ENCODE data around the gene TBC1D20.

Gene TBC1D20

DNA sequence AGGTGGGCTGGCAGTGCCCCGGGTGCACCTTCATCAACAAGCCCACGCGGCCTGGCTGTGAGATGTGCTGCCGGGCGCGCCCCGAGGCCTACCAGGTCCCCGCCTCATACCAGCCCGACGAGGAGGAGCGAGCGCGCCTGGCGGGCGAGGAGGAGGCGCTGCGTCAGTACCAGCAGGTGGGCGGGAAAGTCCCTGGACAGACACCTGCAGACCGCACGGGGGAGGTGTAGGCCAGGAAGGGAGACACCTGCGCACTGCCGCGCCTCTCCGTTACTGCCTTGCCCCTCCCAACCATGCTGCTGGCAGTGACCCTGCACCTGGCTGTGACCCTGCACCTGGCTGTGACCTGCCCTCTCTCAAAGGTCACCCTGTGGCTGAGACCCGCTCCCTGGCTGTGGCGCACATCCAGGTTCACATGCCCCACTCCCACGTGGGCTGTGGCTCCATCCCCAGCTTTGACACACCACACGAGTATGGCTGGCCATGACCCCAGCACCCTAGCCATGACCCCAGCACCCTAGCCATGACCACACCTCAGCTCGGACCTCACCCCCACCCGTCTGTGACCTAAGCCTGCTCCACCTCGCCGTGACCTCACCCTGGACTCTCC is 42.7 kb downstream of the TBC1D20 start:
- no peak for DNase-seq (ENCODE audit: low read depth)

DNA sequence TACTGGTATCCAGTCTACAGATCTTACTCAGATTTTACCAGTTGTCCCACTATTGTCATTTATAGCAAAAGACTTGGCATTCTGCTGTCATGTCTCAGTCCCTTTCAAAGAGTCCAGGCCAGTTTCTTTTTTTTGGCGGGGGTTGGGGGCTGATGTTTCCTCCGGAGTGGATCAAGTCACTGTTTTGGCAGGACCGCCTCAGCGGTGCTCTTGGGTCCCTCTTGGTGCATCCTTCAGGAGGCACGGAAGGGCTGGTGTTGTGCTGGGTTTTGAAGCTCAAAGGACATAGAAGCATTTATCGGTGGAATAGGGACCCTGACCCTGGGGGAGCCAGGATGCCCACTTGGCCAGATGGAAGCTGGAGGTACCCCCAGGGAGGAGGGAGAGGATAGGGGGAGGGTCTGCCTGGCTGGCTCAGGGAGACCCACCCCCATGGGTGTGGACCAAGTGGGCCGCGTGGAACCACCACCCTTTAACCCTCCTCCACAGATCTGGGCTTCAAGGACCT is 43.4 kb downstream of the TBC1D20 start:
- DNase-seq (ENCODE audit: low read depth) = no peak

GRCh38 chr20:417801-418342 is 44.5 kb downstream of the TBC1D20 start:
- DNase-seq (ENCODE audit: low read depth) = no peak

- DNase-seq (ENCODE audit: low read depth) = no peak
These were observed 45.2 kb downstream of the TBC1D20 start for GRCh38 chr20:416950-417800.

GRCh38 chr20:415820-416322 is 46.5 kb downstream of the TBC1D20 start:
- DNase-seq (ENCODE audit: low read depth) = no peak

GRCh38 chr20:414161-414560 is 48.2 kb downstream of the TBC1D20 start:
- DNase-seq (ENCODE audit: low read depth) = no peak

GRCh38 chr20:412081-412480 is 50.3 kb downstream of the TBC1D20 start:
- no peak for DNase-seq (ENCODE audit: low read depth)

- no peak for DNase-seq (ENCODE audit: low read depth)
These were observed 52.4 kb downstream of the TBC1D20 start for GRCh38 chr20:409697-410559.

- no peak for DNase-seq (ENCODE audit: low read depth)
These were observed 53.3 kb downstream of the TBC1D20 start for GRCh38 chr20:408843-409696.

- DNase-seq (ENCODE audit: low read depth) = peak; percentile 82
These were observed 54.1 kb downstream of the TBC1D20 start, which contains the start of gene RBCK1 for GRCh38 chr20:407953-408842. Gene RBCK1 (plus strand): TSS chr20:408299. CDS start chr20:408758, 459 bp downstream.

DNA sequence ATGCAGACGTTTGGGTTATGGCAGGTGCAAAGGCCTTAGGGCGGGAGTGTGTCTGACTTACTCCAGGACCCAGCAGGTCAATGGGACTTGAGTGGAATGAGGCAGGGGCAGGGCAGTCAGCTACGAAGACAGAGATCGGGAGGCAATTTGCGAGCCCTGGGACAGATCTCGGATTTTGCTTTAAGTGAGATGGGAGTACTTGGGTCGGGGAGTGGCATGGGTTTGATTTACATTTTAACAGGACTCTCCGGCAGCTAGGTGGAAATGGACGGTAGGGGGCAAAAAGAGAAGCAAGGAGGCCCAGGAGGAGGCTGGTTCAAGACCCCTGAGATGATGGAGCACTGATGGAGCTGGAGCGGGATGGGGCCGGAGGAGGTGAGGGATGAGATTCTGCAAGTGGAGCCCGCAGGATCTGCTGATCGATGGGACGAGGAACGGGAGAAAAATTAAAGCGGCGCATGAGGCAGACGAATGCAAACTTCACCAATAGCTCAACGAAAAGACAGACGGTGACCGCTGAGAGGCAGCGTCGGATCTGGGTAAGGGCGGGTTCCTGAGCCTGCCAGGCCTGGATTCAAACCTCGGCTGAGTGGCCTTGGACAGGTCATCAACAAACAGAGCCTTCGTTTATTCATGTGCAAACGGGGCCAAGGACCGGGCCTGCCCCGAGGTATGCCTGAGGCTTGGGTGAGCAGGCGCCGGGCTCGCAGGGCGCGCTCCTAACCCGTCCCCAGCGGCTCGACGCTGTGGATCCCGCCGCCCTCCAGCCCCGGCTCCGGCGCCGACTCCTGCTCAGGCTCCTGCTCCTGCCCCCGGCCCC is 55.0 kb downstream of the TBC1D20 start:
- DNase-seq (ENCODE audit: low read depth) = peak; percentile 40

DNA sequence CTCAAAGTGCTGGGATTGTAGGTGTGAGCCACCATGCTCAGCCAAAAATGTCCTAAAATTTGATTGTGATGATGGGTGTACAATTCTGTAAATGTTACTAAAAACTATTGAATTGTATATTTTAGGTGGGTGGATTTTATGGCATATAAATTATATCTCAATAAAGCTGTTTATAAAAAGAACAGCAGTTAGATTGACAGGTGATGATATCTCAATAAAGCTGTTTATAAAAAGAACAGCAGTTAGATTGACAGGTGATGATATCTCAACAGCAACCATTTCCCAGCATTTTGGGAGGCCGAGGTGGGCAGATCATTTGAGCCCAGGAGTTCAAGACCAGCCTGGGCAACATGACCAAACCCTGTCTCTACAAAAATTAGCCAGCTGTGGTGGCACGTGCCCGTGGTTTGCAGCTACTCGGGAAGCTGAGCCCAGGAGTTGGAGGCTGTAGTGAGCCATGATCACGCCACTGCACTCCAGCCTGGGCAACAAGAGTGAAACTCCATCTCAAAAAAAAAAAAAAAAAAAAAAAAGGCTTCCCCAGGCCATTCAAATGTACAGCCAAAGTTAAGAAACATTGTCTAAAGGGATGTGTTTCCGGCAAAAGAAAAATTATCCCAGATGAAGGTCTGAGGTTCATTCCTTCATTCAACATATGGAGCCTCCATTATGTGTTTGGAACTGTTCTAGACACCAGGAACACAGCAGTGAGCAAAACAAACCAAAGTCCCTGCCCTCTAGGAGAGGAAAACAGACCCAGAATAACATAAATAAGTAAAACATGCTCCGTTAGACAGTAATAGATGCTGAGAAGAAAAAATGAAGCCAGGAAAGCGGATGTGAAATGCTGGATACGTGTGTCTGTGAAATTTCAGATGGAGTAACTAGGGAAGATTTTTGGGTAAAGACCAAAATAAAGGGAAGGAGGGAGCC is 55.9 kb downstream of the TBC1D20 start:
- DNase-seq (ENCODE audit: low read depth) = no peak

DNA sequence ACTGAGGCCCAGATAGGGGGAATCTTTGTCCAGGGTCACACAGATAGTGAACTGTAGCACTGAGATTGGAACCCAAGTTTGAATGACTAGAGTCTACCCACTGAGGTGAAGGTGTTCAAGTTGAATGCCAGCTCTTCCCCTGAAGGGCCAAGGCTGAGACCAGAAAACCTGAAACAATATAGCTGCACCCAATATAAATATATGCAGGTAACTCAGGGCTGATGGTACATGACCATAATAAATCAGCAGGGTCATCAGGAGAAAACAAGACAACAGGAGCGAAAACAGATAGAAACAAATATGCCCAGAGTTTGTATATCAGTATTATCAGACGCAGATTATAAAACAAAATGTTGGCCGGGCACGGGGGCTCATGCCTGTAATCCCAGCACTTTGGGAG is 58.2 kb downstream of the TBC1D20 start:
- DNase-seq (ENCODE audit: low read depth) = no peak

- DNase-seq (ENCODE audit: low read depth) = no peak
These were observed 58.8 kb downstream of the TBC1D20 start for GRCh38 chr20:403582-403957.

- no peak for DNase-seq (ENCODE audit: low read depth)
These were observed 59.3 kb downstream of the TBC1D20 start for GRCh38 chr20:402898-403581.

DNA sequence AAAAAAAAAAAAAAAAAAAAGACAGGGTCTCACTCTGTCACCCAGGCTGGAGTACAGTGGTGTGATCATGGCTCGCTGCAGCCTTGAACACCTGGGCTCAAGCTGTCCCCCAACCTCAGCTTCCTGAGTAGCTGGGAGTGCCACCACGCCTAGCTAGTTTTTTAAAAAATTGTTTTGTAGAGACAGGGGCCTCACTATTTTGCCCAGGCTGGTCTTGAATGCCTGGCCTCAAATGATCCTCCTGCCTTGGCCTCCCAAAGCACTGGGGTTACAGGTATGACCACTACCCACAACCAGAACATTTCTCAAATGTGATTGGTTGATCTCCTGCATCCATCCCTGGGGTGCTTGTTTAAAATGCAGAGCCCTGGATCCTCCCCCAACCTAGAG is 59.8 kb downstream of the TBC1D20 start:
- no peak for DNase-seq (ENCODE audit: low read depth)

Data from activated T-cell treated with anti-CD3 and anti-CD28 coated beads for 1 hour (primary cell).